Measurements from ENCODE around the gene AP3D1.
"Not testable (repeated sequence)": the region's sequence is repeated elsewhere in the genome, so short reads cannot be mapped to it uniquely, and the experiment has no call there.

The AP3D1 gene

DNA sequence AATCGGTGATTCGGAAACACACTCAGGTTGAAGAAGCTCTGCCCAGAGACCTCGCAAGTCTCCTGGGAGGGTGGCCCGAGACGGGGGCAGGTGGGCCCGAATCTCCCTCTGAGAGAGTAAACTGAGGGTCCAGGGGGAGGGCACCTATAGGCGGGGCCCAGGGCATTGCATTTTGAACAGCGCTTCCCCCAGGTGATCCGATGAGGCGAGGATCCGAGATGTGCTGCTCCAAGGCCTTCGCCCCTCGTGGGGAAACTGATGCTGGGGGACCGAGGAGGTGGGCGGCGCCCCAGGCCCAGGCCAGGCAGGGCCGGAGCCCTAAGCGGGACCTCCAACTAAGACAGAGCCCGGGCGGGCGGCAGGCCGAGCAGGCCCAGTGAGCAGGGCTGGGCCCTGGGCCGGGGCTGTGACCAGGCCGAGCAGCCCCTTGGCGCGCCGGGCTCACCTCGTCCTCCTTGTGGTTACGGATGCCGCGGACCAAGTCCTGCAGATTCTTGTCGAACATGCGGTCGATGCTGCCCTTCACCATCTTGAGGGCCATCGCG lies 500 bp downstream of the AP3D1 start:
- DNase-seq (ENCODE audit: low read depth): no peak

- no peak for DNase-seq (ENCODE audit: low read depth)
These were observed 1.2 kb downstream of the AP3D1 start for GRCh38 chr19:2149980-2150793.

GRCh38 chr19:2148482-2149135 lies 2.8 kb downstream of the AP3D1 start:
- DNase-seq (ENCODE audit: low read depth): no peak

GRCh38 chr19:2145831-2146241 lies 5.5 kb downstream of the AP3D1 start:
- no peak for DNase-seq (ENCODE audit: low read depth)

GRCh38 chr19:2144190-2144589 lies 7.2 kb downstream of the AP3D1 start:
- no peak for DNase-seq (ENCODE audit: low read depth)

GRCh38 chr19:2142173-2142829 lies 9.1 kb downstream of the AP3D1 start:
- DNase-seq (ENCODE audit: low read depth): no peak

DNA sequence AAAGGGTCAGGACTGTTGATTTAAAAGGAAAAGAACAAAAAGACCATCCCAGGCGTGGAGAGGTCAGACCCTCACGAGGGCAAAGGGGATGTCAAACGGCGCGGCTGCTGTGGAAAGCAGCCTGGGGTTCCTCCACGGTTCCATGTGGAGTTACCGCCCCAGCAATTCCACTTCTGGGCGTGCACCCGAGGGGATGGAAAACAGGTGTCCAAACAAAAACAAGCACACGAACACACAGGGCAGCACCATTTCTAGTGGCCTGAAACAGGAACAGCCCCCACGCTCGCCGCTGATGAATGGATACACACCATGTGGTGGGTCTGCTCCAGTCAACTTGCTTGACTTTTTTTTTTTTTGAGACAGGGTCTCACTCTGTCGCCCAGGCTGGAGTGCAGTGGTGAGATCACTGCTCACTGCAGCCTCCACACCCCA lies 11.2 kb downstream of the AP3D1 start:
- no peak for DNase-seq (ENCODE audit: low read depth)

- DNase-seq (ENCODE audit: low read depth): no peak
These were observed 11.8 kb downstream of the AP3D1 start for GRCh38 chr19:2139385-2140137.

DNA sequence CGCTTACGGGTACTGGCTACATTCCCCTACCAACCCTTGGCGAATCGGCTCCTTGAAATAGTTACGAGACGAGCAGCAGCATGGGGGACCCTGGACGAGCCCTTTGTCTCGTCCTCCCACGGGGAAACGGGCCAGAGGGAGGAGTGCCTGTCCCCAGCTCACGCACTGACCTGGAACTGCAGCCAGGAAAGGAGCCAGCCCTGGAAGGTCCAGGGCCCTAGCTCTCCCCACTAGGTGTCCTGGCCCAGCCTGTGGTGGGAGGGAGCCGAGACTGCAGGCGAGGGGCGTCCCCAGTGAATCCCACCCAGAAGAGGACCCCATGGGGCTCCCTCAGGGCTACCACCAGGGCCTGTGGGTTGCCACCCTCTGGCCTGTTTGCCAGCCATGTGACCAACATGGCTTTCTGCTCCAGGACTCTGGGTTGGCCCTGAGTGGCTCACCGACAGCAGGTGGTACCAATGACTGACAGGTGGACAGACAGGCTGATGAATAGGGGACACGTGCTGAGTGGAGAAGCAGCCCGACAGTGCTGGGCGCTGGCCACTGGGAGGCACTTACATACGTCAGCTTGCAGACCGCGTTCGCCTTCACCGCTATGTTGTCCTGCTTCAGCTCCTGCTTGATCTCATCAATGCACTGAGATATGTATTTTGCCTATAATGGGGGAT lies 13.2 kb downstream of the AP3D1 start:
- no peak for DNase-seq (ENCODE audit: low read depth)

- no peak for DNase-seq (ENCODE audit: low read depth)
These were observed 14.6 kb downstream of the AP3D1 start for GRCh38 chr19:2136796-2137195.

DNA sequence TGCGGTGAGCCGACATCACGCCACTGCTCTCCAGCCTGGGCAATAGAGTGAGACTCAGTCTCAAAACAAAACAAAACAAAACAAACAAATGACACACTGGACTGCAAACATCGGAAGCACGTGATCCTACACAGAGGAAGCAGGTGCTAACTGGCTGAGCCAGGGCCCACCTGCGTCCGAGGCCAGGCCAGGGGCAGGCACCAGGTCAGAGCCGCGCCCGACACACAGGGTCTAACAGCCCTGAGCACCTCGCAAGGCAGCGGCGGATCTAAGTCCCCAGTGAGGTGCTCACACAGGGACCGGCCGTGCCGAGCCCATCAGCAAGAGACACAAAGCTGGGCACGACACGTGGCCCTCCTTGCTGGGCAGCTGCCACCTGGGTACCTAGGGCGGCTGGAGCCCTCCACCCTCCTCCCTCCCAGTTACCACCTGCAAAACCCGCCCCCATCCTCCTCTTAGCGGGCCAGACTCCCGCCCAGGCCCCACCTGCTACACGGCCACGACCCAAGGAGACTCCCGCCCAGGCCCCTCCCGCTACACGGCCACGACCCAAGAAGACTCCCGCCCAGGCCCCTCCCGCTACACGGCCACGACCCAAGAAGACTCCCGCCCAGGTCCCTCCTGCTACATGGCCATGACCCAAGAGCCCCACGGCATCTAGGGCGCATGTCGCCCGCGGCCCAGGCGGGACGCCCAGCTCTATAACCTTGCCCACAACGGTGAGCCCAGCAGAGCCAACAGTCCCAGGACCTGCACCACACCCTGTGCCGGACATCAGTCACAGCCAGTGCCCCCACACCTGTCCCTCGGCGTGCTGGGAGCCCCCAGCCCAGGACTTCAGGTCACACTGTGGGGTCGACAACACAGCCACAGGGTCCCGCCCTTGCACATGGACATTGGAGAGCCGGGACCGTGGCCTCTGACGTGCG lies 15.6 kb downstream of the AP3D1 start:
- no peak for DNase-seq (ENCODE audit: low read depth)

DNA sequence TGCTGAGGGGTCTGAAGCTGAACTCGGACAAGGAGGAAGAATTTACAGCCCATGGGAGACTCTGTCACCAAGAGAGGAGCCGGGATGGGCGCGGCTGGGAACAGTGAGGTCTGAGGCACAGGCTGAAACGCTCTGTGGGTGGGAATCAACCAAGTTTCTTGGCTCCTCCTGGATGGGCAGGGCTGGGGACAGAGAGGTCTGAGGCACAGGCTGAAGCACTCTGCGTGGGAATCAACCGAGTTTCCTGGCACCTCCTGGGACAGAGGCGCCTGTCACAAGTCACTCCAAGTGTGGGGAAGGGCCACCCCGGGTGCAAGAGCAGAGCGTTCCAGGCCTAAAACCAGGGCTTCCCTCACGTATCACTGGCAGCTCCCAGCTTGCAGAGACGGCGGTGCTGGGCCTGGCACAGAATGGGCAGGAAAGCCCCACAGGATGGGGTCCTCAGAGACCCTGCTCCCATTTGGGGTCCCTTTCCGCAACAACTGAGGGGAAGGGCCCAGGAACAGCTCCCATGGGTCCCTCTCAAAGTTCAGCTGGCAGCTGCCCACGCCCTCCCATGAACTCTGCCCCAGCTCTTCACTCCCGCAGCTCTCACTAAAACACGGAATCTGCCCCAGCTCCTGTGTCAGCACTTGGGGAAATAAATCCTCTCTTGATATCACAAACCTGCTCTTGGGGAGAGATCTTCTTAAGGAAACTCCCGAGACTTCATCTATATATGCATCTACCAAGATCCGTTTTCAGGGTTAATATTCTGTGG lies 18.5 kb downstream of the AP3D1 start:
- DNase-seq (ENCODE audit: low read depth): no peak

GRCh38 chr19:2132191-2132590 lies 19.2 kb downstream of the AP3D1 start:
- DNase-seq (ENCODE audit: low read depth): no peak

GRCh38 chr19:2131012-2131975 lies 20.1 kb downstream of the AP3D1 start:
- DNase-seq (ENCODE audit: low read depth): not testable (repeated sequence)

DNA sequence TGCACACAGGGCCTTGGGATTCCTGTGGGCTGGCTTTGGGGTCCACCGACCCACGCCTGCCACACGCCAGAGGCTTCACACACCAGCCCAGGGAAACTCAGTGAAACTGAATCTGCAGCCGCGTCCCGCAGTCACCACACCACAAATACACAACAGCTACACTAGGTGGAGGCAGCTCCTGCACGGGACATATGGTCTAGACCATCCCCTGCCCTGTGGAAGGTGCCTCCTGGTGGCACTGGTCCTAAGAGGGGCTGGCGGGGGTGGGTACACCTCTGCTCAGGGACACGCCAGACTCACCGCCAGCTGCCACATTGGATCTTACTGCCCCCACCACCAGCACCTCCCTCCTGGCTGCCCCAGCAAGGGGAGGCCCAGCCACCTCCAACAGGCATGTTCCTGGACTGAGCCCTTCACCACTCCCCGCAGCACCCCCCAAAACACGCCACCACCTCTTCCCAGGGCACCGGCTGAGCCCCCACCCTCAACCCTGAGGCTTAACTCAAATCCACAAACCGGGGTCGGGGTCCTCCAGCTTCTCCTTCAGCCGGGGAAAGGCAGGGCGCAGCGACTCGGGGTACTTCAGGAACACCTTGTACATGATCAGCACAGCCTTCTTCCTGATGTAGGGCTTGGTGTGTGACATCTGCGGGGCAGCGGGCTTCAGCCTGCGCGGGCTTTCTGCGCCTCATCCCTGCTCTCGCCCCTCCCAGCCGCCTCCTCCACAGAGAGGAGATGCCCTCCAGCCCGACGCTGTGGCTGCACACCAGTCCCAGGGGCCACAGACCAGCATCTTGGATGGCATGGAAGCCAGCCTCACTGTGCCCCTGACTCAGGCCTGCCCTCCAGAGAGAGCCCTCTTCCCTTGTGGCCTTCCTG lies 21.2 kb downstream of the AP3D1 start:
- no peak for DNase-seq (ENCODE audit: low read depth)

DNA sequence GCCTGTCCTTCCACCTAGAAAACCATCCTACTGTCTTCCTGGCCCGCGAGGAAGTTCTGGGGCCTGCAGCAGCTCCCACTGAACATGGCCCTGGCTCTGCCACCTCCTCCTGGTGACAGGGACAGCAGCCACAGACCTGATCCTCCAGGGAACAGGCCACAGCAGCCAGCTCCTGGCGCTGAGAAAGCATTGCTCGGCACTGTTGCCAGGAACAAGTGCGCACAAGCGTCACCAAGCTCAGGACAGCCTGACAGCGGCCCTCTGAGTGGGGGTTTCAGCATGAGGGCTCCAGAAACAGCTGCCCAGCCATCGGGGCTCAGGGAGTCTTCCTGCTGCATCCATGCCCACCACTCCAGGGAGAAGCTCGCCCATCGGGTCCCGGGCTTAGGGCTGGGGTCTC lies 21.9 kb downstream of the AP3D1 start:
- no peak for DNase-seq (ENCODE audit: low read depth)

DNA sequence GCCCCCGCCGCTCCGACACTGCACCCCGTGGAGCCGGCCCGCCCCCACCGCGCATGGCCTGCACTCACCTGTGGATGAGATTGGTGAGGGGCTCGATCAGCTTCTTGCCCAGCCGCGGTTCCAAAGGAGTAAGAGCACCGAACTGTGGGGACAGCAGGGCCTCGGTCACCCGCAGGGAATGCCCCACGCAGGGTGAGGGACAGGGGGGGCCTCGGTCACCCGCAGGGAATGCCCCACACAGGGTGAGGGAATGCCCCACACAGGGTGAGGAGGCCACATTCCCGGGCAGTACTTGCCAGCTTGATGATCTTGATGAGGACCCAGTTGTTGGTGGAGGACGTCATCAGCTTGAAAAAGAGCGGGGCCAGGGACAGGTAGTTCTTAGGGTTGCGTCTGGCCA lies 22.3 kb downstream of the AP3D1 start:
- no peak for DNase-seq (ENCODE audit: low read depth)

Data from T follicular helper cell (primary cell).